C4-2B (cell line): Measurements from ENCODE around the gene LHFPL6.

Experiments used
- ZFX ChIP-seq: fragments of 450-650 bp; IDR thresholded peaks from 2 replicates; pipeline ENCODE4 v1.6.1; 2017
- TF ChIP-seq, protein P1 (sequence below): fragments of 450-650 bp; conservative IDR thresholded peaks from 2 replicates; pipeline ENCODE4 v1.5.1; 2017; ENCODE audit warnings: mild to moderate bottlenecking

GRCh38 chr13:39318161-39318560 is 284.8 kb downstream of the LHFPL6 start:
- TF ChIP-seq, protein P1, sequence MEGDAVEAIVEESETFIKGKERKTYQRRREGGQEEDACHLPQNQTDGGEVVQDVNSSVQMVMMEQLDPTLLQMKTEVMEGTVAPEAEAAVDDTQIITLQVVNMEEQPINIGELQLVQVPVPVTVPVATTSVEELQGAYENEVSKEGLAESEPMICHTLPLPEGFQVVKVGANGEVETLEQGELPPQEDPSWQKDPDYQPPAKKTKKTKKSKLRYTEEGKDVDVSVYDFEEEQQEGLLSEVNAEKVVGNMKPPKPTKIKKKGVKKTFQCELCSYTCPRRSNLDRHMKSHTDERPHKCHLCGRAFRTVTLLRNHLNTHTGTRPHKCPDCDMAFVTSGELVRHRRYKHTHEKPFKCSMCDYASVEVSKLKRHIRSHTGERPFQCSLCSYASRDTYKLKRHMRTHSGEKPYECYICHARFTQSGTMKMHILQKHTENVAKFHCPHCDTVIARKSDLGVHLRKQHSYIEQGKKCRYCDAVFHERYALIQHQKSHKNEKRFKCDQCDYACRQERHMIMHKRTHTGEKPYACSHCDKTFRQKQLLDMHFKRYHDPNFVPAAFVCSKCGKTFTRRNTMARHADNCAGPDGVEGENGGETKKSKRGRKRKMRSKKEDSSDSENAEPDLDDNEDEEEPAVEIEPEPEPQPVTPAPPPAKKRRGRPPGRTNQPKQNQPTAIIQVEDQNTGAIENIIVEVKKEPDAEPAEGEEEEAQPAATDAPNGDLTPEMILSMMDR, result no peak
- TF ChIP-seq ZFX, result no peak
